Measurements from ENCODE around the gene DNAH14. TPM values are rescaled to one million over a fixed set of nuclear protein-coding genes. Genes with fewer than 3 reads are reported as not detected.

Gene DNAH14
- total and polyA plus RNA-seq, 2 donors (not counting 3 experiments of a cell fraction or from before 2014, with no cell fraction given), result 1.5 to 7.1 TPM

- POLR2A ChIA-PET, result no interaction called here
- peaks cover 26% of the 10 kb centered on the region for H3K79me2 ChIP-seq (ENCODE audit: control insufficient read depth, insufficient read depth, low read length)
- TF ChIP-seq JUN (IDR thresholded peaks at IDR 0.05; ENCODE audit: borderline replicate concordance, insufficient read depth, insufficient read length, low read depth) (no peak), FOS (IDR thresholded peaks at IDR 0.05; ENCODE audit: borderline replicate concordance, insufficient read depth, low read length) (no peak), POLR2A (IDR thresholded peaks at IDR 0.05; ENCODE audit: low read depth, low read length) (no peak), EZH2 (IDR thresholded peaks at IDR 0.05; ENCODE audit: borderline replicate concordance, low read depth, low read length, severe bottlenecking) (no peak), MYC (IDR thresholded peaks at IDR 0.05; ENCODE audit: low read depth, low read length) (no peak), POLR2AphosphoS5 (IDR thresholded peaks at IDR 0.05; ENCODE audit: insufficient read depth, low read depth, low read length) (no peak), CTCF (IDR thresholded peaks at IDR 0.05; ENCODE audit: extremely low read depth in 1 of 2, insufficient read depth in 1 of 2, low read depth in 1 of 2, low read length in 2 of 2) (no peak), GATA2 (IDR thresholded peaks at IDR 0.05; ENCODE audit: insufficient read depth, insufficient read length, low read depth, low read length) (no peak), MAX (IDR thresholded peaks at IDR 0.05; ENCODE audit: insufficient read depth, insufficient read length) (no peak)
- H3K36me3 ChIP-seq (ENCODE audit: control insufficient read depth in 2 of 2, extremely low read depth in 1 of 2, insufficient read depth in 2 of 2, low read length in 2 of 2), result no peaks in the 10 kb centered on the region
- dilution Hi-C loops (cut with MboI; ENCODE audit: extremely low pct_ligation_motif_present, low sequenced_read_pairs), result no loop called here
- H3K4me1 ChIP-seq (ENCODE audit: control insufficient read depth, extremely low read depth, insufficient read depth, low read length), result peaks cover 19% of the 10 kb centered on the region
- peaks cover 1 to 2% of the 10 kb centered on the region in 2 experiments for H3K27me3 ChIP-seq (ENCODE audit: control insufficient read depth in 2 of 2, insufficient read depth in 2 of 2, low read length in 2 of 2)
- H3K9ac ChIP-seq (replicated peaks; ENCODE audit: extremely low read depth, insufficient read depth, low read length), result no peak overlapping the region
- H3K9me1 ChIP-seq (replicated peaks; ENCODE audit: control insufficient read depth, extremely low read depth, insufficient read depth, low read length), result no peaks in the 10 kb centered on the region
- CTCF ChIA-PET, result interaction anchor here (1.3 to 4.8 kb wide), 4 partner anchors 10 to 111 kb away, joined by 4 to 31 read pairs (median 6); no protein-coding TSS in a partner anchor
- no TSS peak for BruUV-seq (replicated peaks)
- H3K4me2 ChIP-seq (ENCODE audit: insufficient read depth, low read length), result no peak overlapping the region
- DNase-seq (ENCODE audit: low read depth, low spot score) (peak; percentile 62), FAIRE-seq (peak; percentile 59)
- no peaks in the 10 kb centered on the region for H3K9me3 ChIP-seq (replicated peaks; ENCODE audit: control insufficient read depth, insufficient read depth, low read length)
- no peak overlapping the region for H3K4me3 ChIP-seq (replicated peaks in 1 of 3; ENCODE audit: insufficient read depth in 1 of 3, low read depth in 1 of 3, low read length in 3 of 3)
- peaks cover 2% of the 10 kb centered on the region for H4K20me1 ChIP-seq (replicated peaks; ENCODE audit: control insufficient read depth, extremely low read depth, insufficient read depth, low read length)
- H3K27ac ChIP-seq (ENCODE audit: insufficient read depth, low read depth, low read length), result no peak overlapping the region
- intact Hi-C loops (cut with micrococcal nuclease), result no loop called here
- H2AFZ ChIP-seq (ENCODE audit: low read depth, low read length), result peak overlapping the region; percentile 44
Observed at GRCh38 chr1:225430301-225430700, 500.8 kb downstream of the DNAH14 start.

Measured in endothelial cell of umbilical vein (primary cell).